ENCODE data around the gene TP53I13.

The TP53I13 gene

GRCh38 chr17:29595943-29596774 lies 27.7 kb downstream of the TP53I13 start:
- Histone ChIP-seq H3K27ac (replicated peaks) (no peak overlapping the region), H3K27me3 (ENCODE audit: insufficient read depth, poor library complexity, severe bottlenecking) (no peaks in the 10 kb centered on the region), H3K4me3 (replicated peaks; ENCODE audit: insufficient read depth, low read length) (no peak overlapping the region)
- TF ChIP-seq REST (IDR thresholded peaks at IDR 0.05; ENCODE audit: insufficient replicate concordance, low read depth) = no peak
- TF ChIP-seq CTCF (IDR thresholded peaks at IDR 0.05; ENCODE audit: insufficient read depth, low read length) = no peak
- TF ChIP-seq SPI1 (IDR thresholded peaks at IDR 0.05; ENCODE audit: borderline replicate concordance, low read depth) = no peak
- no peak for TF ChIP-seq GABPA (IDR thresholded peaks at IDR 0.05; ENCODE audit: low read depth)
- no peak for TF ChIP-seq POLR2AphosphoS5 (IDR thresholded peaks at IDR 0.05; ENCODE audit: low read depth)
- DNase-seq (ENCODE audit: low read depth in 1 of 2, low spot score in 1 of 2) = no peak

GRCh38 chr17:29596811-29597210 lies 28.3 kb downstream of the TP53I13 start:
- no peaks in the 10 kb centered on the region for H3K27me3 ChIP-seq (ENCODE audit: insufficient read depth, poor library complexity, severe bottlenecking)
- H3K4me3 ChIP-seq (replicated peaks; ENCODE audit: insufficient read depth, low read length) = no peak overlapping the region
- DNase-seq (ENCODE audit: low read depth in 1 of 2, low spot score in 1 of 2) = no peak
- no peak overlapping the region for H3K27ac ChIP-seq (replicated peaks)
- TF ChIP-seq SPI1 (IDR thresholded peaks at IDR 0.05; ENCODE audit: borderline replicate concordance, low read depth) = no peak
- TF ChIP-seq GABPA (IDR thresholded peaks at IDR 0.05; ENCODE audit: low read depth) = no peak
- TF ChIP-seq CTCF (IDR thresholded peaks at IDR 0.05; ENCODE audit: insufficient read depth, low read length) = no peak
- no peak for TF ChIP-seq REST (IDR thresholded peaks at IDR 0.05; ENCODE audit: insufficient replicate concordance, low read depth)
- no peak for TF ChIP-seq POLR2AphosphoS5 (IDR thresholded peaks at IDR 0.05; ENCODE audit: low read depth)

GRCh38 chr17:29597361-29598172 lies 29.1 kb downstream of the TP53I13 start:
- TF ChIP-seq POLR2AphosphoS5 (IDR thresholded peaks at IDR 0.05; ENCODE audit: low read depth) = no peak
- TF ChIP-seq GABPA (IDR thresholded peaks at IDR 0.05; ENCODE audit: low read depth) = no peak
- TF ChIP-seq SPI1 (IDR thresholded peaks at IDR 0.05; ENCODE audit: borderline replicate concordance, low read depth) = no peak
- TF ChIP-seq REST (IDR thresholded peaks at IDR 0.05; ENCODE audit: insufficient replicate concordance, low read depth) = no peak
- Histone ChIP-seq H3K27me3 (ENCODE audit: insufficient read depth, poor library complexity, severe bottlenecking) (no peaks in the 10 kb centered on the region), H3K4me3 (replicated peaks; ENCODE audit: insufficient read depth, low read length) (no peak overlapping the region), H3K27ac (replicated peaks) (no peak overlapping the region)
- DNase-seq (ENCODE audit: low read depth in 1 of 2, low spot score in 1 of 2) = no peak

Data from HL-60 (cell line).